RKO (cell line): ENCODE results near the gene BSG.
A peak's percentile ranks its signal among the peaks of the same experiment; 100 is the strongest.
"Not testable (repeated sequence)": the region's sequence is repeated elsewhere in the genome, so short reads cannot be mapped to it uniquely, and the experiment has no call there.

Experiments used
- DNase-seq: peaks from one replicate; pipeline ENCODE4 v3.0.0-alpha.2; 2016; ENCODE audit warnings: low spot score

Gene BSG

DNA sequence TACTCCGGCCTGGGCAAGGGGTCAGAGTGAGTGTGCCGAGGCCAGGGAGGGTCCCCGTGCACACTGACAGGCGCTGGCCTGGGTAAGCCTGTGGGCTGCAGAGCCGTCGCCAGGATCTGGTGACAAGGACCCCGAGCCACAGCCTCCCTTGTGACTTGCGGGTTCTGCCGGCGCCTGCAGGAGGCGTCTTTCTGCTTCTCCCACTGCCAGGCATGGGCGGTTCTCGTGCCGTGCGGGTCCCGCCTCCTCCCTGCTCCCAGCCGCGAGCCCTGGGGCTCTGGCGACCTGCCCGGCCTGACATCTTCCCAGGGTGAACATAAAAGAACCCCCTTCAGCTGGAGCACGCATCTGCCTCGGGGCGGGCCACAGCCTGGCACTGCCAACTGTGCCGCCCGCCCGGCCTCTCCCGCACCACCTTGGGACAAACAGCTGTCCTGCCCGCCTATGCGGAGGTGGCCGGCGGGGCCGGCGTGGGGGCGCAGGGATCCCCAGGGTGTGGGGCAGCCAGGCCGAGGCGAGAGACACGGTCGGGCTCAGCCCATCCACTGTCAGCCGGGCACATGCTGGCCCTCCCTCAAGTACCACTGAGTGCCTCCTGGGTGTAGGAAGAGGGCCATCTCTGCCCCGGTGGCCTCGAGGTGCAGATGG, 15.8 kb downstream of the BSG start:
- DNase-seq: peak; percentile 35

DNA sequence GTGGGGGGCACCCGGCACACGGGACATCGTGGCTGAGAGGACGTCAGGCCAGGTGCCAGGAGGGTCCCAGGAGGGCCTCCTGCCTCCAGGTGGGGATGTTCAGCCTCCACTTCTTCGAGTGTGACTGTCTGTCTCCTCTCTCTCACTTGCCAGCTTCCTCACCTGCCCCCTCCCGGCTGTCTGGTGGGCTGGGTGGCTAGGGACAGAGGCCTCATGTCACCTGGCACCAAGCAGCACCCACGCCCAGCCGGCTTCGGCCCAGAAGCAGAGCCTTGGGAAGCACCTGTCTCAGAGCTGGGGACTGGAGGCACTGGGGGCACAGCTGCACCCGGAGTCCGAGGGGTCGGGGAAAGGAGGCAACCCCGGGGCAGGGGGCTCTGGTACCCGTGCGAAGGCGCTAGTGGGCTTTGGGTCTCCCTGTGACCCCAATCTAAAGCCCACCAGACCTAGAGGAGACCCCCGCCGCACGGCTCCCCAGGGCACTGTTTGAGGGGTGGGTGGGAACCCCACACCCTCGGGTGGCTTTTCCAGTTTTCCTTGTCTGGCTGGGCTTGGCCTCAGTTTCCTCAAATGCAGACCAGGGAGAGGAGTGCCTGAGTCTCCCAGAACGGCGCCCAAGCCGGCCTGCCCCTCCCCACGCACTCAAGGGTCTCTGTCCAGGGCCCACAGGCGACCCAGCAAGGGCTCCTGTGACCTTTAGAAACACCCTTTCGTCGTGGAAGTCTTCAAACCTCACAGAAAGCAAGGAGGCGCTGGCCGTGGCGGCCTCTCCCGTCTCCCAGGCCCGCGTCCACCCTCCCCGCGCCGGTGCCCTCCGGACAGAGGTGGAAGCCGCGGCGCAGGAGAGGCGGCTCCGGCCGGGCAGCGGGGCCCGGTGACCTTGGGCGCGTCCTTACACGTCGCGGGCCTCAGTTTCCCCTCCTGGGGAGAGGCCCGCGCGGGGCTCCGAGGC, 16.6 kb downstream of the BSG start:
- DNase-seq: no peak

DNA sequence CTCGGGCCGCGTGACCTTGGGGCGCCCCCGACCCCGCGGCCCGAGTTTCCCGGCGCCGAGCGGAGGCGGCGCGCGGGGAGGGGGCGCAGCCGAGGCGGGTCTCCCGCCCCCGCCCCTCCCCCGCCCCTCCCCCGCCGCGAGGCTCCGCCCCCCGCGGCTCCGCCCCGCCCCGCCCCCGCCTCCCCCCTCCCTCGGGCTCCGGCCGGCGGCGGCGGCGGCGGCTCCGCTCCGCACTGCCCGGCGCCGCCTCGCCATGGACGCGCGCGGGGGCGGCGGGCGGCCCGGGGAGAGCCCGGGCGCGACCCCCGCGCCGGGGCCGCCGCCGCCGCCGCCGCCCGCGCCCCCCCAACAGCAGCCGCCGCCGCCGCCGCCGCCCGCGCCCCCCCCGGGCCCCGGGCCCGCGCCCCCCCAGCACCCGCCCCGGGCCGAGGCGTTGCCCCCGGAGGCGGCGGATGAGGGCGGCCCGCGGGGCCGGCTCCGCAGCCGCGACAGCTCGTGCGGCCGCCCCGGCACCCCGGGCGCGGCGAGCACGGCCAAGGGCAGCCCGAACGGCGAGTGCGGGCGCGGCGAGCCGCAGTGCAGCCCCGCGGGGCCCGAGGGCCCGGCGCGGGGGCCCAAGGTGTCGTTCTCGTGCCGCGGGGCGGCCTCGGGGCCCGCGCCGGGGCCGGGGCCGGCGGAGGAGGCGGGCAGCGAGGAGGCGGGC, 17.4 kb downstream of the BSG start, which contains the start of gene HCN2:
Gene HCN2, plus strand, starts transcription at position 189 of the 703 bp plus-strand sequence. Its CDS starts 65 bp downstream, at position 254.
- DNase-seq: no peak

DNA sequence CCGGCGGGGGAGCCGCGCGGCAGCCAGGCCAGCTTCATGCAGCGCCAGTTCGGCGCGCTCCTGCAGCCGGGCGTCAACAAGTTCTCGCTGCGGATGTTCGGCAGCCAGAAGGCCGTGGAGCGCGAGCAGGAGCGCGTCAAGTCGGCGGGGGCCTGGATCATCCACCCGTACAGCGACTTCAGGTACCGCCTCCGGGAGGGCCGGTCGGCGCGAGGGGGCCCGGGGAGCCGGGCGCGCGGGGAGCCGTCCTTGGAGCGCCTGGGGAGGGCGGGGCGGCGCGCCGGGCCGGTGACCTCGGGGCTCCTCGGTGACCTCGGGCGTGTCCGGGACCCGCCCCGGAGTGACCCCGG, 18.0 kb downstream of the BSG start:
- DNase-seq: no peak

DNA sequence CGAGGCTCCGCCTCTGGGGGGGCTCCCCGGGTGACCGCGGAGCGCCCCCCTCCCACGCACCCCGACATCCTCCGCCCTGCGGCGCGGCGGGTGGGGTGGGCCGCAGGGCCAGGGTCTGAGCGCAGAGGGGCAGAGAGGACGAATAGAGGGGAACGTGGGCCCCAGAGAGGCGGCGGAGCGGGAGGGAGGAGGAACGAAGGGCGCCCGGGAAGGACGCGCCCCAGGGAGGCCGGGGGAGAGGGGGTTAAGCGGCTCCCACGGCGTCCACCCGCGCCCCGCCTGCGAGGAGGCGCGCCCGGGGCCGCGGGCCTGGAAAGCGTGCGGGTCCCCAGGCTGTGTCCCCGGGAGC, 18.3 kb downstream of the BSG start:
- DNase-seq: no peak

DNA sequence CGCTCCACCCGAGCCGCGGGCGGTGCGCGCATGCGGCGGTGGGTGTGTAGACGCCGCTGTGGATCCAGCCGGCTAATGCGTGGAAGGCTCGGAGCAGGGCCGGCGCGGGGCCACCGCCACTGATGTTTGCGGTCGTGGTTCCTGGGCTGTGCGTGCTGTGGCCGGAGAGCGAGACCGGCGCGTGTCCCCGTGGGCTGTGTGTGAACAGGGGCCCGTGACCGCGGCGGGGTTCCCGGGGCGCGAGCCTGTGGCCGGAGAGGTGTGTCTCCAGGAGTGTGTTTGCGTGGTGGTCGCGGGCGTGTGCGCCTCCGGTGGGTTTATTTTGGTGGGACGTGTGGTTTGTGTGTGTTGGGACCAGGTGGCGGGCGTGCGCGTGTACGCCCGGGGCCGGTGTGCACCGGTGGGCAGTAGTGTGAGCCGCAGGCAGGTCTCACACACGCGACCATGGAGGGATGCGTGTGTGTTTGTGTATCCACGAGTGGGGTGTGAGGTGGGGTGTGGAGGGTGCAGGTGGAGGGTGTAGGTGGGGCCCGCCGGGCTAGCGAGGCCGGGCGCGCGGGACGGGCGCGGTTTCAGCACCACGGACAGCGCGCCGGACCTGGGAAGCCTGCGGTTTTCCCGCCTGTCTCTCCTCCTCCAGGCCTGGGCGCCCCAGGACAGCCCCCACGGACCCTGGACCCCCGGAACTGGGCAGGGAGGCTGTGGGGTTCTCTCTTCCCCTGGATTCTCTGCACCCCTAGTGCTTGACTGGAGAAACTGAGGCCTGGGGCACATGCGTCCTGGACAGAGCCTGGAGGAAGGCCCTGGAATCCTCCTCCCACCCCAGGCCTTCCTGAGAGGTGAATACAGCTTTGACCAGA, 18.9 kb downstream of the BSG start:
- DNase-seq: no peak

DNA sequence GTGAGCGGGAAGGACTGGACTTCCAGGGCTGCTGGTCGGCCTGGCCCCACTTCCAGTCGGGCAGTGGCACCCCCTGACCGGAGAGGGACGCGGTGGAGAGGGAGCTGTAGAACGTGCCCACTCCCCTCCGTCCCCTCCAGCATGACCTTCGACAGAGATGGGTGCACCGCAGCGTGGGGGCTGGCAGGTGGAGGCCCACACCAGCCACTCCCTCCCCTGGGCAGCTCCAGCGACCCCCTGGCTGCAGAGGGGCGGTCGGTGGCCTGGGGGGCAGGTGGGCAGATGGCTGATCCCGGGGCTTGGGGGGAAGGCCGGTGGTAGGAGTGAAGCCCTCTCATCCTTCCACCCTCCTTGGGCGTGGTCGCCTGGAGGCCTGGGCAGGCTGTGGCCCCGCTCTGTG, 19.7 kb downstream of the BSG start:
- no peak for DNase-seq

DNA sequence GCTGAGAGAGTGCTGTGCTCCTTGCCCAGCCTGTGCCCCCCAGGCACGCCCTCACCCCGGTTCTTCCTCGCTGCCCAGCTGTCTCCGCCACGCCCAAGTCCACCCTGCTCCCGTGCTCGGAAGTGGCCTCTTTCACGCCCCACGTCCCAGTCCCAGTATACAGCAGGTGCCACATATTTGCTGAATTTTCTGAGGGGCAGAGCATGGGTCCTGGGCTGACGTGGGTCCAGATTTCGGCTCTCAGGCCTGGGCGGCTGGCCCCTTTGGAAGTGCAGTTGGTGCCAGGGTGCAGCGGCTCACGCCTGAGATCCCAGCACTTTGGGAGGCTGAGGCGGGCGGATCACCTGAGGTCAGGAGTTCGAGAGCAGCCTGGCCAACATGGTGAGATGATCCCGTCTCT, 20.7 kb downstream of the BSG start:
- DNase-seq: no peak

DNA sequence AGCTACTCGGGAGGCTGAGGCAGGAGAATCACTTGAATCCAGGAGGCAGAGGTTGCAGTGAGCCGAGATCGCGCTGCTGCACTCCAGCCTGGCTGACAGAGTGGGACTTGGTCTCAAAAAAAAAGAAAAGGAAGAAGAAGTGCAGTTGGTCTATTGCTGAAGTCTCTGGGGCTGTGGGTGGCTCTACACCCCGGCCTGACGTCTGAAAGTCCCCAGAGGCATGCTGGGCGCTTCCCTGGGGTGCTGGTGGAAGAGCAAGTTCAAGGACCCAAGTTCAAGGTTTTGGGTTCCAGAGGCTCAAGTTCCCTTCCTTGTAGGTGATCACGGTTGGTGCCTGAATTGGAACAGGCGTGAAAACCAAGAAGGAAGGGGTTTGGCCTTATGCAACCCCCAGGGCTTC, 21.1 kb downstream of the BSG start:
- no peak for DNase-seq

DNA sequence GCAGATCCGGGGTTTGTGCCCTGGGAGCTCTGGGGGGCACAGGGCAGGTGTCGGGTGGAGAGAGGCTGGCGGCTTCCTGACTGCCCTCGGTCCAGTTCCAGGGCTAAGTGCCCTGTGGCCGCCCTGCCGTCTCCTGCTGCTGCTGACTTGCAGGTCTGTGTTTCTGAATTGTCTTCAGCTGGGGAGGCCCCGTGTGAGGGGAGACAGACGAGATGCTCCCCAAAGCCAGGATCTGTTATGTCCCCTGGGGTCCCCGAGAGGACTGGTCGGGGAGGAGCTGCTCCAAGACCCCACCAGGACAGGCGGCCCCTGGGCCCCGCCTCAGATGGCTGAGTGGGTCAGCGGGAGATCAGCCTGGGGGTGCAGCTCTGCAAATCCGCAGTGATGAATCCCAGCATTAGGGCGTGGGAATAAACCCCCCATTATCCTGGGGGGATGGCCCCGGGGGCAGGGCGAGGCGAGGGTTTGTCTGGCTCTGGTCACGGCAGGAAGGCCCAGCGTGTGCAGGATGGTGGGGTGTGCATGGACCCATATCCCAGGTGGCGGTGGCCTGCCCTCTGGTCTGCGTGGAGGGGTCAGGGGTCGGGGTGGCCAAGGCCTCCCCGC, 22.0 kb downstream of the BSG start:
- DNase-seq: no peak

DNA sequence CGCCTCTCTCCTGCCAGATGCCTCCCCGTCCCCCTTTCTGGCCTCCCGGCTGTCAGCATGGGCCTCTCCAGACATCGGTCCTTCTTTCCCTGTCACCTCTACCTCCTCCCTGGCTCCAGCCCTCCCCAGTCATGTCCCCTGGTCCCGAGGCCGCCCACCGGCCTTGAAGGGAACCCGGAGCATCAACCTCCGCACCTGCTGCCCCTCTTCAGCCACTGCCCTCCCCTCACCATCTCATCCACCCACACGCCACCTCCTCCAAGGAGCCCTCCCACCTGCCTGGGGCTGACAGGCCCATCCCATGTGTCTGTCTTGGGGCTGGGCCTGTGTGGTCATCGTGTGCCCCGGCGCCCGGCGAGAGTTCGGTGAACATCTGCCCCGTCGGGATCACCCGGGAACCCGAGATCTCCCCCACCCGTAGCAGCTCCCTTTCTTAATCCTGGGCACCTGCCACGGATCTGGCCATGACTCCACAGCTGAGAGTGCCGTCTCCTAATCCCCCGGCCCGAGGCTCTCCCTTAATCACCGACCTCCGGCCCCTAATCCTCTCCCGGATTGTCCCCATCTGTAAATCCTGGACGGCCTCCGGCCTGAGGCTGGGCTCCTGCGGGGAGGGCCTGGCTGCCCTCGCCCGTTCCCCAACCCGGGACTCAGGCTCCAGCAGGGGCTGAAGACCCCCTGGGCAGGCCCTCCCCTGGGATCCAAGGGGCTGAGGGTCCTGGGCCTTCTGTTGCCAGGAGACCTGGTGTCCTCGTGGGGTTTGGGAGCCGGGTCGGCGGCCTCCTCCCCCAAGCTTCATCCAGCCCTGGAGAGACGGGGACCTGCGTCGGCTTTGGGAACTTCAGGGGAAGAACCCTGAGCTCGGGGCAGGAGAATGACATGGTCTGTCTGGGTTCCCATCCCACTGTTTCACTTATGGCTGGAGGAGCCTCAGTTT, 23.2 kb downstream of the BSG start:
- no peak for DNase-seq

DNA sequence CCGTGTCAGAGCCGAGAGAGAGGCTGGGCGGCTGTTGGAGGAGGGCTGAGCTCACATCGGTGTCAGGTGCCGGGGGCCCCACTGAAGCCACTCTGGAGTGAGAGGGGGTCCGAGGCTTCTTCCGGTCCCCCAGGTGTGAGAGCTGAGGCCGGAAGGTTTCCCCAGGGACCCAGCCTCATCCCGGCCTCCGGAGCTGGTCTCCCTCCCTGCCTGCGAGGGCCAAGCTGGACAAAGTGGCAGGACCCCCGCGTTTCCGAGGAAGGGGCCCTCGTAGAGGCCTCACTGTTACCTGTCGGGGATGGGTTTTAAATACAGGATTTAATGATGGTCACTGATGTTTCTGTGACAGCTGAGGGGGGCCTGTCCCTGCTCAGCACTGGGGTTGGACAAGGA, 23.9 kb downstream of the BSG start:
- no peak for DNase-seq

DNA sequence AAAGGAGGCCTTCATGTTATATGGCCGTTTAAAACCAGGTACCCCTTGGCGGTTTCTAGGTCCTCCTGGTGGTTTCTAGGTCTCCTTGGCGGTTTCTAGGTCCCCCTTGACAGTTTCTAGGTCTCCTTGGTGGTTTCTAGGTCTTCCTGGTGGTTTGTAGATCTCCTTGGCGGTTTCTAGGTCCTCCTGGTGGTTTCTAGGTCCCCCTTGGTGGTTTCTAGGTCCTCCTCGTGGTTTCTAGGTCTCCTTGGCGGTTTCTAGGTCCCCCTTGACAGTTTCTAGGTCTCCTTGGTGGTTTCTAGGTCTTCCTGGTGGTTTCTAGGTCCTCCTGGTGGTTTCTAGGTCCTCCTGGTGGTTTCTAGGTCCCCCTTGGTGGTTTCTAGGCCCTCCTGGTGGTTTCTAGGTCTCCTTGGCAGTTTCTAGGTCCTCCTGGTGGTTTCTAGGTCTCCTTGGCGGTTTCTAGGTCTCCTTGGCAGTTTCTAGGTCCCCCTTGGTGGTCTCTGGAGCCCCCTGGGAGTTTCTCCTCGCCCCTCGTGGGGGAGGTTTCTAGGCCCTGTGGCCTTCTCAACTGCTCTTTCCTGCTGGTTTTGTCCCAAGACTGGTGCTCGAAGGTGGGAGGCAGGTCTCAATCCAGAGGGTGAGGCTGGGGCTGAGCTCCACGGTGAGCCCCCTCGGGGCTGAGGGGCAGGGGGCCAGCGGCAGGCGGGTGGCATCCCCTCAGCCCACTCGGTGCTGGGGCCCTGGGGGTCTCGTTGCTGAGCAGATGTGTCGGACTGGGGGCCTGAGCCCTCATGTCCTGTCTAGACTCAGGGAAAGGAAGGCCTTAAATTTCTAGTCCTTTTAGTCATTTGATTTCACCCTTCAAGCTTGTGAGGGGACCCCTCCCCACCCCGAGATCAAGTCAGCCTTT, 25.3 kb downstream of the BSG start:
- DNase-seq: no peak

DNA sequence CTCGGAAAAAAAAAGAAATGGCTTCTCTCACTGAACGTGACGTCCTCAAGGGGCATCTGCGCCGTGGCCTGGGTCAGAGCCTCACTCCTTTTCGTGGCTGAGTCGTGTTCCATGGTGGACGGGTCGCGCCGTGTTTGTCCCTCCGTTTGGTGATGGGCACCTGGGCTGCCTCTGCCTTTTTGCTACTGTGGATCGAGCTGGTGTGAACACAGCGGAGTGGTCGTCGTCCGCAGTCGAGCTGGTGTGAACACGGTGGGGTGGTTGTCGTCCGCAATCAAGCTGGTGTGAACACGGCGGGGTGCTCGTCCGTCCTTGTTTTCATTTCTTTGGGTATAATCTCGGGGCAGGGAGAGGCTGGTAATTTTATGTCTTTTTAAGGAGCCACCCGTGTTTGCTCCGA, 28.9 kb downstream of the BSG start:
- DNase-seq: no peak

DNA sequence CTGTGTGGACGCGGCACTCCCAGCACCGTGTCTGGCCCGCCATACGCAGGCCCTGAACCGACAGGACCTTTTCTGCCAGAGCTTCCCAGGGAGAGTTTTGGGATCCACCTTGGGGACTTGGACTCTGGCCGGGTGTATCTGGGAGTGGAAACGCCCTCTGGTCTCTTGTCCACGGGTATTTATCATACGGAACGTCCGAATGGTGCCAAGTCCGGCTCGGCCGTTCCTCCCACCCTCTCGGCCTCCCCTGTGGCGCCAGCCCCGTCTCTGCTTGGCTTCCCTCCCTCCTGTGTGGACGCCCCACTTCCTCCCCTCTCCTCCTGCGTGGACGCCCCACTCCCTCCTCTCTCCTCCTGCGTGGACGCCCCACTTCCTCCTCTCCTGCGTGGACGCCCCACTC, 29.4 kb downstream of the BSG start:
- DNase-seq: no peak

DNA sequence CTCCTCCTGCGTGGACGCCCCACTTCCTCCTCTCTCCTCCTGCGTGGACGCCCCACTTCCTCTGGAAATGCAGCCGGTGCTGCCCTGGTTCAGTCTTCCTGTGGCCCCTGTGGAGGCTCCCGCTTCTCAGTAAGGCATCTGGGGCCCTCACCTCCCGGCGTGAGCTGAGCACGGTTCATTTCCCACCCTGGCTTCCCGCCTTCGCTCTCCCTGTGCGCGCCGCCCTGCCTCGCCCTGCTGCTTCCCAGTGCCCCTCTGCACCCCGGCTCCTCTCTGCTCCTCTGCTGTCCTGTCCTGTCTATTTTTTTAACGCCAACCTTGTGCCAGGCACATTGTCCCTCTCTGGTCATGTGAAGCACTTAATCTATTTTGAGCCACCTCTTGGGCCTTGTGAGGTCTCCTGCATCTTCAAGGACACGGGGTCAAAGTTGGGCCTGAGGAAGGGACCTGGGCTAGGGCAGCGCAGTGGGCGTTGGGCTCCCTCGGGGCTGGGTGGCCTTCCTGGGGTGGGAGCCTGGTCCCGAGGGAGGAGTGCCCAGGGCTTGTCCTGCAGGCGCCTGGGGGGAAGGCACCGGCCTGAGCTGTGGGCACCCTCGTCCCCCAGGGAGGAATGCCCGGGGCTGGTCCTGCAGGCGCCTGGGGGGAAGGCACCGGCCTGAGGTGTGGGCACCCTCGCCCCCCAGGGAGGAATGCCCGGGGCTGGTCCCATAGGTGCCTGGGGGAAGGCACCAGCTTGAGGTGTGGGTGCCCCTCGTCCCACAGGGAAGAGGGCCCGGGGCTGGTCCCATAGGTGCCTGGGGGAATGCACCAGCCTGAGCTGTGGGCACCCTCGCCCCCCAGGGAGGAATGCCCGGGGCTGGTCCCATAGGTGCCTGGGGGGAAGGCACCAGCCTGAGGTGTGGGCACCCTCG, 30.2 kb downstream of the BSG start:
- DNase-seq: no peak

DNA sequence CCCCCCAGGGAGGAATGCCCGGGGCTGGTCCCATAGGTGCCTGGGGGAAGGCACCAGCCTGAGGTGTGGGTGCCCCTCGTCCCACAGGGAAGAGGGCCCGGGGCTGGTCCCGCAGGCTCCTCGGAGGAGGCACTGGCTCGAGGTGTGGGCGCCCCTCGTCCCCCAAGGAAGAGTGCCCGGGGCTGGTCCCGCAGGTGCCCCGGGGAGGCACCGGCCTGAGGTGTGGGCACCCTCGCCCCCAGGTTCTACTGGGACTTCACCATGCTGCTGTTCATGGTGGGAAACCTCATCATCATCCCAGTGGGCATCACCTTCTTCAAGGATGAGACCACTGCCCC, 30.9 kb downstream of the BSG start:
- not testable (repeated sequence) for DNase-seq

DNA sequence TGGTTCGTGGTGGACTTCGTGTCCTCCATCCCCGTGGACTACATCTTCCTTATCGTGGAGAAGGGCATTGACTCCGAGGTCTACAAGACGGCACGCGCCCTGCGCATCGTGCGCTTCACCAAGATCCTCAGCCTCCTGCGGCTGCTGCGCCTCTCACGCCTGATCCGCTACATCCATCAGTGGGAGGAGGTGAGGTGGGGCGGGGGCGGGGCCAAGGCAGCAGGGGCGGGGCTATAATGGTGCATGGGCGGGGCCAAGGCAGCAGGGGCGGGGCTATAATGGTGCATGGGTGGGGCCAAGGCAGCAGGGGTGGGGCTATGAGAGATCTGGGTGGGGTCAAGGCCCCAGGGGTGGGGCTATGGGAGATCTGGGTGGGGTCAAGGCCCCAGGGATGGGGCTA, 31.4 kb downstream of the BSG start:
- not testable (repeated sequence) for DNase-seq
